HG02938 (cell line): ENCODE measurements around the gene SLX4.

Source experiments
- ATAC-seq: cut with Tn5 transposase; IDR thresholded peaks from one replicate; pipeline ENCODE4 v1.9.1; 2021; ENCODE audit warnings: mild to moderate bottlenecking, moderate library complexity; ENCODE audit not compliant: unreplicated experiment

The SLX4 gene

DNA sequence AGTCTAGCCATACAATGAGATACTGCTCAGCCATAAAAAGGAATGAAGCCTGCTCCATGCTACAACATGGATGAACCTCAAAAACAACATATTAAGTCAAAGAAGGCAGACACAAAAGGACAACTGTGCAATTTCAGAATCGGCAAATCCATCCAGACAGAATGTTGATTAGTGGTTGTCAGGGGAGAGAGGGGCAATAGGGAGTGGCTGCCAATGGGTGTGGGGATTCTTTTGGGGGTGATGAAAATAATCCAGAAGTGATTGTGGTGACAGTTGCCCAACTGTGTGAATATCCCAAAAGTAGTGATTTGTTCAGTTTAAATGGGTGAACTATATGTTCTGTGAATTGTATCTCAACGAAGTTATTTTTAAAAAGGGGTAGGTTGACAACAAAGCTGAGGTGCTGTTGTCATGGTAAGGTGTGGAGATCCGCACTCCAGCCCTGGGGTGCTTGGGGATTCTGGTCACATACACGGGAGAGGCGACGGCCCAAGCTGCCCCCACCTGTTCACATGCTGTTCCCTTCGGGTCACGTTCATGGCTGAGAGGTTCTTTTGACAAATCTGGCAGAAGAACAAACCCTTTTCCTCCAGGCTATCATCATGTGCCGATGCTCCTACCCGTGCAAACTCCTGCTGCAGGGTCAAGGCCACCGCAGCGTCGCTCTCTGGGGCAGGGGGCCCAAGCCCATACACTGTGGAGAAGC lies 9.6 kb downstream of the SLX4 start:
- no peak for ATAC-seq

DNA sequence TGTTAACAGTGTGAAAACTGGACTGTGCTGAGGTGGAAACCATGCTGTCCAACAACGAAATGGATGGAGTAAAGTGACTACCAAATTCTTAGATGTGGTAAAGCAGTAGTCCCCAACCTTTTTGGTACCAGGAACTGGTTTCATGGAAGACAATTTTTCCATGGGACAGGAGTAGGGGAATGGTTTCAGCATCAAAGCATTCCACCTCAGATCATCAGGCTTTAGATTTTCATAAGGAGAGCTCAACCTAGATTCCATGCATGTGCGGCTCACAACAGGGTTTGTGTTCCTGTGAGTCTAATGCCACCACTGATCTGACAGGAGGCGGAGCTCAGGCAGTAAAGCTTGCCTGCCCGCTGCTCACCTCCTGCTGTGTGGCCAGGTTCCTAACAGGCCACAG lies 11.5 kb downstream of the SLX4 start:
- no peak for ATAC-seq

DNA sequence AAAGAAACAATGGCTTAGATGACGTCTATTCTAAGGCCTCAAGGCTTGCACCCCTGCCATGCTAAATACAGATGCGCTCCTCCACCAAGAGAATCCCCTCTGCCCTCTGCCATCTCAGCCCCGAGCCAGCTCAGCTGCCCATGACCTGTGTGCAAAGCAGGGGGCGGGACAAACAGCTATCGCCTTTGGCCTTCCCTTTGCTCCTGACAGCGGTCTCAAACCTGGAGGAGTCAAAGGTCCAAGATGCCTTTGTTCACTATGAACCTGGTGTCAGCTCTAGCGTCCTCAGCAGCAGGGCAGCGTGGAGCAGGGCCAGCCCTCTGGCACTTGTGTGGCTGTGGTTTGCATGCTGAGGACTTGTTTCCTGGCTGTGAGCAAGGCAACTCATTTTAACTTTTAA lies 12.3 kb downstream of the SLX4 start:
- ATAC-seq = no peak

DNA sequence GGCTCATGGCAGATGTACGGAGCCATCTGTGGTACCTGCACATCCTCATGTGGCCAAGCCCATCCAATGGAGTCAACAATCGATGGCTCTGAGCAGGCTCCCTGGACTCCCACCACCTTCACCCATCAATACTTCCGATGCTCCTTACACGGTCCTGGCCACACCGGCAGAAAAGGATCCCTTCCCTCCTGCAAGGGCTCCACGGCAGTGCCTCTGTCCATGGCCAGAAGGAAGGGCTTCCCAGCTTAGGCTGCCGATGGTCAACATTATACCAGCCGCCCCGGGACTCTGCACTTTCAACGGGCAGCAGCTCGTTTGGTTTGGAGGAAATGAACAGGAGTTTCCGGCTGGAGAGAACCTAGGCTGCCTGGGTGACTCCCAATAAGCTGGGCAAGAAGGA lies 13.2 kb downstream of the SLX4 start:
- no peak for ATAC-seq

DNA sequence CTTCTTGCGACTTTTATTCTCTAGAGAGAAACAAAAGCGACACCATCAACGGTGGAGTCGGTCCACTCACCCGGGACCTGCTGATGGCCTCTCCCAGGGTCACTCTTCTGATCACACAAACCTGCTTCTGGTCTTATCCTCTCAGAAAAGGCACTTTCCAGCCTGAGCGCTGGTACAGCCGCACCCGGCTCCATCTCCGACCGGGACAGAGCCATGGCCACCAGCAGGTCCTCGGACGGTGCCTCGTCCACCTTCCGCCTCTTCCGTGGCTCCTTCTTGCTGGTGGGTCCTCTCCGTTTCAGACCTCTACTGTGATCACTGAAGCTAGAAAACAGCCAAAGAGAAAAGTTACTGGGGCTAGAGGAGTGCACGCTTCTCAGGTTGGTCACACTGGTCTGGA lies 13.7 kb downstream of the SLX4 start:
- ATAC-seq = no peak

DNA sequence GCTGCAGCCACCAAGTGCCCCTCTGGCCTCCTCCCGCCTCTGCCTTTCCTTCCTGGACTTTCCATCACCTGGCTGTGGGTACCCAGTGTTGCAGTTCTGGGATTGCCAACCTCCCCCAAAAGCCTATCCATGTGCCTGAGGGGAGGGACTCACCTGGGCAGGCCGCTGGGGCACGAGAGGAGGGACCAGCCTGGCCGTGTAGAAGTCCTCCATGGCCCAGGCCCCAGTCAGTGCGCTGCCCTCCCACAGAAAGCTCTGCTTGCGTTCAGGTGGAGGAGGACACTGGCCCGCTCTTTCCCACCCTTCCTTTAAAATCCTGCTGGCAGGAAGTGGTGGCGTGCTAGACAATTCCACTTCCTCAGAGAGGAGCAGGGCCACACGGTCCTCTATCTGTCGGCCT lies 14.2 kb downstream of the SLX4 start:
- ATAC-seq = no peak

DNA sequence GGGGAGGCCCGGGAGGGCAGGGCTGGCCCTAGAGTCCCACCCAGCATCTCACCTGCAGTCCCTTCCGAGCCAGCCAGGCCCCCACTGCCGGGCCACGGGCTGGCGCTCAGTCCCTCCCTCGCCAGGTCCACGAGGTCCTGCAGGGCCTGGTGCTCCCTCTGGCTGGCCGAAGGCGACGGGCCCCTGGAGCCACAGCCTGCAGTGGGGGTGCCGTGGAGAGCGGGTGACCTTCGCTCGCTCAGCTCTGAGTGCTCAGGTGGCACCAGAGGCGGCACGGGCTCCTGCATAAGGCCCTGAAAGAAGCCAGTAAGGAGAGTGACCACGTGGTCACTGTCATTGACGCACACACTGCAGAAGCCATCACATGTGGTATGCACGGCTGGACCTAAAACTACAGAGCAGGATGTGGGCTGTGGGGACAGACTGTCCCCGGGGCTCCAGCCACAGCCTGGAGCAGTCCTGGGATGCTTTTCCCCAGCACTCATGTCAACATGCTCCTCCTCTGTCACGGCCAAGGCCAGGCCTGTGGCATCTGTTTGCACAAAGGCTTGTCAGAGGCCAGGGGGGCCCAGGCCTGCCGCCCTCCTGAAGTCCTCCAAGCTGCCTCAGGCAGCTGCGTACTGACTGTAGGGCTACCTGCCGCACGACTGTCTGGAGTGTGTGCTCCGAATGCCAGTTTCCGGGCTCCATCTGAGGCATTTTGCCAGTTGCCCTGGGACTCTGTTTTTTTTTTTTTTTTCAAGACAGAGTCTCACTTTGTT lies 15.1 kb downstream of the SLX4 start:
- ATAC-seq = no peak

DNA sequence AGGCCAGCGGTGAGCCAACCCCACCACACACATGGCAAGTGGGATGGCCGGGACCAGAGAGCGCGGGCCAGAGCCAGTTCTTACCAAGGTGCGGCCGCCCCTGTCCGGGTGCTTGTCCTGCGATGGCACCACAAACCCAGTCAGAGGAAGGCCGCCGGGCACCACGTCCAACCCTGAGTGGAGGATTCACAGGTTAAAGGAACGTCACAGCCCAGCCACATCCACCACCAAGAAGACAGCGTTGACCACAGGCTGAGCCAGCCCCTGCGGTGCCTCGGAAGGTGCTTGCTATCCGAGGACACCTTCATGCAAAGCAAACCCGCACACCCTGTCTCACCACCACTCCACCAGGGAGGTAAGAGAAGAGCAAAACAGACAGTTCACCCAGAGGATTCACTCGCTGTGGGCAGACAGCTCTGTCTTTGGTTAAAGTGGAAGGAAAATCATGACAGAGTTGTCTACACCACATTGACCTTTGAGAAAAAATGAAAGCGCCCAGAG lies 15.8 kb downstream of the SLX4 start:
- no peak for ATAC-seq

DNA sequence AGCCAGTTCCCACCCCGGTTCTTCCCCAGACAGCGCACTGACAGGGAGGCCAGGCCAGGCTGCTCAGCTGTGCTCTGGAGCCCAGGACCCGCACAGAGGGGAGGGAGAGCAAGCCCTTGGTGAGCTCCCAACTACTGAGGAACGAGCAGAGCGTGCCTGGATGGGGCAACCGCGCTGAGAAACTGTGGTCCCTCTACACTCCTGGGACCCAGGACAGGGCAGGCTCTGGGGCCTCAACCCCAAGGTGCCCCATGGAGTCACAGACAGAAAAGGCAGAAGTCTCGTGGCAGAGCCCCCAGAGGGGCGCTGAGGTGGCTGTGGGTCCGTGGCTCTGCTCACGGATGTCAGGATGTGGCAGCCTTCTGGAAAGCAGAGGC lies 16.3 kb downstream of the SLX4 start:
- ATAC-seq = no peak

DNA sequence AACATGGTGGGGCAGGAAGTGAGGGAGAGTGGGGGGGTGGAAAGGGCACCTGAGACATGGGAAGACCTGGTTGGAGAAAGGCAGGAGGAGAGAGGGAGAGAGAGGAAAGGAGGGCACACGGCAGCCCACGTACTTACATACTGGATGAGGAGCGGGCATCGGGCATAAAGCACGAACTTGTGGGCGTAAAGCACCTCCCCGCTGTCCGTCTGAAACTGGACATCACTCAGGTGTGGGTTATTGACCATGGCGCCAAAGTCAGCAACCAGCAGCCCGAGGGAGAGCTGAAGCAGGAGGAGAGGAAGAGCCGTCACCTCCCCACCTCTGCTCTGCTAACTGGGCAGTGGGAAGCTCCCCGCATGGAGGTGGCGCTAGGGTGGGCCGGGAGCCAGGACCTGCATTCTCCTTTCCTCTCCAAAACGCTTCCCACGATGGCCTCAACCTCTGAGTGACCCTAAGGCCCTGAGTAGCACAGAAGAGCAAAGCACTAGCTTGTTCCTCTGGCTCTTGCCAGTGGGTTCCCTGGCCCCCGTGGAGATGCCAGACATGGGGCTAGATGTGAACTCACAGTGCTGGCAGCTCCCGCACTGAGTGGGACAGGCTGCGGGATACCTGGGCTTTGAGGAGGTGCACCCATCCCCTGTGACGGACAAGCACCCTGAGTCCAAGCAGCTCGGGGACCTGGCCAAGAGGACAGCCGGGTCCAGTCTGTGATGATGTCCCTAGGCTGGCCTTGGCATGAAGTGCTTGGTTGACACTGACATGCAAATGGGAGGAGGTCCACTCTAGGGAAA lies 16.9 kb downstream of the SLX4 start:
- no peak for ATAC-seq

DNA sequence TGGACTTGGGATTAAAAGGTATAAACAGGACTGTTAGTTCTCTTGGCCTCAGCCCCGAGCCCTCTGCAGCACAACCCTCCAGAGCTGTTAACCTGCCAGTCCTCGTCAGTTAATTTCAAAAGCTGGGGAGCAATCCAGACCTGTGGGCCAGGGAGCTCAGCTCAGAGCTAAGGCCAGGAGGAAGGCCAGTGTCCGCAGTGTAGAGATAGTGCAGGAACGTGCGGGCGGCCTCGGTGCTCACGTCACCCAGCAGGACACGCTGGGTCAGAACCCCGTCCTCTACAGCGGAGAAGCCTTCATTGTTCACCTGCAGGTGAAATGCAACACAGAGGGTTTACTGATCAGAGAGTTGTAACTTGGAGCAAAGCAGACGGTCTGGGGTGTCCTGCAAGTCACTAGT lies 18.8 kb downstream of the SLX4 start:
- no peak for ATAC-seq

DNA sequence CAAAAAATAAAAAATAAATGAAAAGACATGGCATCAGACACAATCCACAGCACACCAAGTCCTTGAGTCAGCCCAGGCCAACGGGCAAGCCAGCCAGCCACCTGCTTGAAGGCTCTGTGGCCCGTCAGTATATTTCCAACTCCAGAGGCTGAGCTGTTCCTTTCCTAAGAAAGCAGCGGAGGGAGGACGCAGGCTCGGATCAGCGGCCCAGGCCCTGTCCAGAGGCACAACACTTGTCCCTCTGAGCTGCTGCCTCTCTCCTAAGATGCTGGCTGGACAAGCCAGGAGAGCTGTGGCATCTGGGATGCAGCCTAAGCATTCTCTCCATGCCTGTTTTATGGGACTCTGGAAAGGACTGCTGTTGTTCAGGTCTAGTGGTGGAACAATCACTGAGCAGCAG lies 19.4 kb downstream of the SLX4 start:
- ATAC-seq = no peak

DNA sequence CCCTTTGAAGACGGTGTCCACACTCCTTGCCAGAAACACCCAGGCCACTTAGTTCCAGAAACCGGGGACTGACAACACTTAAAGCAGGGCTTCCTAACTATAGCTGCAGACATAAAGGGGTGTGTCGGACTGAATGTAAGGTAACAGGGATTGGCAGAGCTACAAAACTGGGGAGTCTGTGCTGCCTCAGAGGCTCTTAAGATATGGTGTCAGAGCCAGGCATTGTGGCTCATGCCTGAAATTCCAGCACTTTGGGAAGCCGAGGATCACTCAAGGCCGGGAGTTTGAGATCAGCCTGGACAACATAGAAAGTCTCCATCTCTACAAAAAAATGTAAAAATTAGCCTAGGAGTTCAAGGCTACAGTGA lies 20.0 kb downstream of the SLX4 start:
- ATAC-seq = no peak

DNA sequence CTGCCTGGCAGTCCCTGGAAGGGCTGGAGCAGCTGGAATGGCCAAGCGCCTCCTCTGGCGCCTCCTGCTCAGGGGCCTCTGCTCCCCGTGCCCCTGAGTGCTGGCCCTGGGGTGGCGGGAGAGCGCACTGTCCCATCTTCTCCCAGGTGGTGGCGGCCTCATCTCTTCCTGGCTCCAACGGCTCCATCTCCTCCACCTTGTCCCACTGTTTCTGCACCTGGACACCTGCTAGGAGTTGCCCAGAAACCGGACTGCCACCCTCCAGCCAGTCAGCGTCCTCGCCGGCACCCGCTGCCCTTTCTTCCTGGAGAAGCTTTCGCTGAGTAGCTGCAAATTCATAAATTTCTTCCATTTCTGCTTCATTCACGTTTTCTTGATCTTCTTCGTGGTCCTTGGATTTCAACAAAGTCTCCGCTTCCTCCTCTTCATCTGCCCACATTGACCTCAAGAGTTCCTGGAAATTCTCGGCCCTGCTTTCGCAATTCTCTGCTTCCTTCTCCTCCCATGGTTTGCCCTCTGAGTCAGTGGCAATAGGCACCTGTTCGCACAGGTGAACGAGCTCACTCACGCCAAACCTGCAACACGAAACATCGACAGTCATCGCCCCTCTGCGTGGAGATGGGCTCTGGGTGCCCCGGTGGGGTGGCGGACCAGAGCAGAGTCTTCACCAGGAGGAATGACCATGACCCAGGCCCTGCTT lies 20.5 kb downstream of the SLX4 start:
- ATAC-seq = no peak

DNA sequence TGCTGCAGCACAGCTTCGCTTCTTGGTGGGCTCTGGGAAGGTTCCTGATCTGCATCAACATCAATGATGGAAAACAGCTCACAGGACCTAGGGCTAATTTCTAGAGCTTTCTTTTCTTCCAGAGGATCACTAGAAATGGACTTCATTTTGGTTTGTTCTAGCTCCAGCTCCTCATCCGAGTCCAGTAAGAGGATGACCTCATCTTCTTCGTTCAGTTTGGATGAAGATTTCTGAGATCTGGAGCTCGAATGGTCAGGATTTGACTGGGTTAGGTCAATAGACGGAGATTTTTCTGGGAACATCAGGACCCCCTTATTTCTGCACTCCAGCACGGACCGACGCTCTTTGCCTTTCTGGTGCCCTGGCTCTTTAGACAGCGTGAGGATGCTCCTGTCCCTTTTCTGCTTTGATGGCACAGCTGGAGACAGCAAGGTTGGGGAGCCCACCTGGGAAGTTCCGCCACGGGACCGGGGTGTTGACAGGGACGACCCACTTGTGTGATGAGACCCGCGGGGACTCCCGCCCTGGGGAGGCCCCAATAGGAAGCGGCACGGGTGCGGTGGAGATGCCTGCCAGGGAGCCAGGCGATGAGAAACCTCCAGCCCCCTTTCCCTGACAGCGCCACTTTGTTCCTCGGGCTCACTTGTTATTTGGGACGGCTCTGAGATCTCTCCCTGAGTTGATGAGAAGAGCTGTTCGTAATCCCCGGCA lies 21.3 kb downstream of the SLX4 start:
- no peak for ATAC-seq

DNA sequence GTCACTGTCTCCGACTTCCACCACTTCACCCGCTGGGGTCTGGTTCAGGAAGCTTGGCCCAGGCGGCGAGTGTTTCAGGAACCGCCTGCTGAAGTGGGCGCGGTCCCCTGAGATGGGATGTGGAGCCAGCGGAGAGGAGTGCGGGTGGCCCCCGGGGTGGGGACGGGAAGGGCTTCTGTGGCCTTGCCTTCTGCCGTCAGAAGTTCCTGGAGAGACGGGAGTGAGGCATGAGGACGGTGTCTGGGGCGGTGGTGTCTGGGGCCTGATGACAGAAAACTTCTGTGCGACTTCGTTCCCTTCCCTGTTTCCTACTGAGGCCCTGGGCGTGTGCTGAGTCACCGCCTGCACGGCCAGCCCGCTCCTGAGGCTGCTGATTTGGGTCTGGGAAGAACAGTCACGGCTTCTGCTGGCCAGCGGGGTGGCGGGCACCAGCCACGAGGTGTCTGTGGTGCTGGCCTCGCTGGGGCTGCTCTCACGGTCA lies 21.9 kb downstream of the SLX4 start:
- no peak for ATAC-seq

DNA sequence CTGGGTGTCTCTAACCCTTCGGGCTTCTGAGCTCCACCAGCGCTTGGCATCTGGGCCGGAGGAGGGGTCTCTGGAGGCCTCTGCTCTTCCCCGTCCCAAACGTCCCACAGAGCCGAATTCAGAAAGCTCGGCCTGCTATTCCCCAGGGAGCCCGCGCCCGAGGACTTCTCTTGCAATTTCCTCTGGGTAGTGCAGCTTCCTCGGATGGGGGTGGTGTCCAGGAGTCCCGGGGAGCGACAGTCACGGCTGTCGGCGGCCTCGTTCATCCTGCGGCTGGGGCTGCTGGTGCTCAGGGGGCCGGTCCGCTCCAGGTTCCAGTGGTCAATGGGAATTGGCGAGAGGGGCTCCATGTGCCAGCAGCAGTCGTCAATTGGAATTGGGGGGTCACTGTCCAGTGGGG lies 22.4 kb downstream of the SLX4 start:
- ATAC-seq = no peak

DNA sequence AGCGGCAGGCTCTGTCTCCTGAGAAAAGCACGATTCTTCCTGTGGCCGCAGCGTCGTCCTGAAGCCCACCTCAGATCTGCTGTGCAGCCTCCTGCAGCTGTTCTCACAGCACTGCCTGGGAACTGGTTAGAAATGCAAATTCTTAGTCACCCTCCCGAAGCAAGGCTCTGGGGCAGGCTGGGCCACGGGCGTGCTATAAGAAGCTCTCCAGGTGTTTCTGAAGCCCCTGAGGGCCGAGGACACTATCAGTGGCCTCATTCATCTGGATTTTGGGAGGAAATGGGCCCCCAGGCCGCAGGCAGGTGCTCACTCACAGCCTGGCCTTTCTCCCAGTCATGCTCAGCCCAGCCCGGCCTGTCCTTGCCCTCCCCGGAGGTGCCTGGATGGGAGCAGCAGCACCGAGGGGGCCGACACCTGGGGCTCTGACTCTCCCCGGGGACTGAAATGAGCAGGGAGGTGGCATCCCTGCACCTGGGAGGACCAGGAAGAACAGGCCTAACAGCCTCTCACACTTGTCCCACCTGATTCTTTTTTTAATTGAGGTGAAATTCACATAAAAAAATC lies 23.8 kb downstream of the SLX4 start:
- ATAC-seq = no peak

DNA sequence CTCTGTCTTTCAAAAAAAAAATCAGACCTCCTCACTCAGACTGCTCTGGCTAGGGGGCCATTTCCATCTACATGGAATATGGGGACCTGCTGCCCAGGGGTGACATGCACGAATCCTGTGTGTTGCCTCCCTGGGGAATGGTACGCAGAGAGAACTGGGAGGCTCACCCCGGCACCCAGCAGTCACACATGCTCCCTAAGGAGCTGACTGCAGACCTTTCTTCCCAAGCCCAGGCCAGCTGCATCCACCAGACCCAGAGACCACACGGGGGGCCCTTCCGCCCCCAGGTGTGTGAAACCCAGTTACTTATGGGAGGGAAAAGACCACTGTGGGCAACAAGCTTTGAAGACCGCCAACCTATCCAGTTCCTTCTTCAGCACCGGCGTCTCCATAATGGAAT lies 27.0 kb downstream of the SLX4 start:
- no peak for ATAC-seq
